Thyroid gland (tissue), 4 donors: ENCODE results near the gene SYNRG.

ENCODE experiments used
- POLR2A ChIP-seq, 2 donors: fragments of 450-650 bp; IDR thresholded peaks; one replicate each; pipeline ENCODE4 v1.6.1; 2017; ENCODE audit warnings: antibody characterized with exemption in 2 of 2, mild to moderate bottlenecking in 2 of 2, moderate library complexity in 1 of 2
- TF ChIP-seq, protein P1 (sequence below), 6 experiments: fragments of 200-600 bp in 3 of 6; fragments of 450-650 bp in 3 of 6; sonication (generic) in 3 of 6; IDR thresholded peaks; one replicate each; pipeline ENCODE4 v1.5.1; 2016 to 2019; ENCODE audit warnings: antibody characterized with exemption in 6 of 6, mild to moderate bottlenecking in 2 of 6, inconsistent platforms in 1 of 6, moderate library complexity in 1 of 6

DNA sequence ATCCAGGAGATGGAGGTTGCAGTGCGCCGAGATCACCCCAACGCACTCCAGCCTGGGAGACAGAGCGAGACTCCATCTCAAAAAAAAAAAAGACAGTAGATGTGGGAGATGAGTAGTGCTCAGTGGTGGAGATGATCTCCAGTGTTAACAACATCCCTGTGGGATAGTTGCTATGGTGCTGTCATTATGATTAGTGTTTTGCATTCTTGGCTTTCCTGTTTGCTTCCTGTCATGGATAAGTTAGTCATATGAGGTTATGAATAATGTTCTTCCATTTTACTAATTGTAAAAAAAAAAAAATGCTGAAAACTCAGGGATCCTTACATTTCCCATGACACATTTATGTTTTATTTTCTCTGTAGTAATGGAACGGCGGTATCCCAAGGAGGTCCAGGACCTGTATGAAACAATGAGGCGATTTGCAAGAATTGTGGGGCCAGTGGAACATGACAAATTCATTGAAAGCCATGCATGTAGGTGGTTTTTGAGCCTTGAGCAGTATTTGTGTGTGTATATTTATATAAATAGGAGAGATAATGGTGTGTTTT lies 144.1 kb downstream of the SYNRG start:
- TF ChIP-seq, protein P1, sequence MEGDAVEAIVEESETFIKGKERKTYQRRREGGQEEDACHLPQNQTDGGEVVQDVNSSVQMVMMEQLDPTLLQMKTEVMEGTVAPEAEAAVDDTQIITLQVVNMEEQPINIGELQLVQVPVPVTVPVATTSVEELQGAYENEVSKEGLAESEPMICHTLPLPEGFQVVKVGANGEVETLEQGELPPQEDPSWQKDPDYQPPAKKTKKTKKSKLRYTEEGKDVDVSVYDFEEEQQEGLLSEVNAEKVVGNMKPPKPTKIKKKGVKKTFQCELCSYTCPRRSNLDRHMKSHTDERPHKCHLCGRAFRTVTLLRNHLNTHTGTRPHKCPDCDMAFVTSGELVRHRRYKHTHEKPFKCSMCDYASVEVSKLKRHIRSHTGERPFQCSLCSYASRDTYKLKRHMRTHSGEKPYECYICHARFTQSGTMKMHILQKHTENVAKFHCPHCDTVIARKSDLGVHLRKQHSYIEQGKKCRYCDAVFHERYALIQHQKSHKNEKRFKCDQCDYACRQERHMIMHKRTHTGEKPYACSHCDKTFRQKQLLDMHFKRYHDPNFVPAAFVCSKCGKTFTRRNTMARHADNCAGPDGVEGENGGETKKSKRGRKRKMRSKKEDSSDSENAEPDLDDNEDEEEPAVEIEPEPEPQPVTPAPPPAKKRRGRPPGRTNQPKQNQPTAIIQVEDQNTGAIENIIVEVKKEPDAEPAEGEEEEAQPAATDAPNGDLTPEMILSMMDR (IDR thresholded peaks at IDR 0.05) = no peak
- TF ChIP-seq POLR2A (IDR thresholded peaks at IDR 0.05) = no peak
